H9 (cell line): ENCODE data around the gene LEO1. TPM values are rescaled to one million over a fixed set of nuclear protein-coding genes. Genes with fewer than 3 reads are reported as not detected.

ENCODE experiments used
- DNase-seq: peaks from one replicate; pipeline ENCODE4 v3.0.0-alpha.2; 2017
- H2AFZ ChIP-seq: one replicate; pipeline ENCODE4 v1.6.1; 2013; ENCODE audit warnings: mild to moderate bottlenecking, low read length, control low read depth, moderate library complexity
- H2AK5ac ChIP-seq: 2 replicates; pipeline ENCODE4 v1.6.1; 2013; ENCODE audit warnings: low read length, control low read depth, mixed read lengths; ENCODE audit not compliant: insufficient read length
- H2BK120ac ChIP-seq: one replicate; pipeline ENCODE4 v1.6.1; 2013; ENCODE audit warnings: low read depth, mild to moderate bottlenecking, low read length, control low read depth, inconsistent platforms; ENCODE audit not compliant: poor library complexity, severe bottlenecking
- H2BK12ac ChIP-seq: 2 replicates; pipeline ENCODE4 v1.6.1; 2013; ENCODE audit warnings: low read length, control low read depth, mixed read lengths, low read depth; ENCODE audit not compliant: insufficient read length
- H2BK15ac ChIP-seq: 2 replicates; pipeline ENCODE4 v1.6.1; 2013; ENCODE audit warnings: low read depth, low read length, control low read depth
- H2BK20ac ChIP-seq: one replicate; pipeline ENCODE4 v1.6.1; 2013; ENCODE audit warnings: low read depth, mild to moderate bottlenecking, low read length, control low read depth, inconsistent platforms; ENCODE audit not compliant: poor library complexity, severe bottlenecking
- H2BK5ac ChIP-seq: 2 replicates; pipeline ENCODE4 v1.6.1; 2013; ENCODE audit warnings: low read length, control low read depth, mixed read lengths; ENCODE audit not compliant: insufficient read length
- H3K14ac ChIP-seq: 2 replicates; pipeline ENCODE4 v1.6.1; 2013; ENCODE audit warnings: low read length, control low read depth; ENCODE audit not compliant: insufficient read depth
- H3K18ac ChIP-seq: 2 replicates; pipeline ENCODE4 v1.6.1; 2013; ENCODE audit warnings: low read depth, mild to moderate bottlenecking, mixed read lengths, low read length, control low read depth; ENCODE audit not compliant: insufficient read length
- H3K23ac ChIP-seq: 2 replicates; pipeline ENCODE4 v1.6.1; 2013; ENCODE audit warnings: low read length, control low read depth, mixed read lengths, low read depth; ENCODE audit not compliant: insufficient read length
- H3K23me2 ChIP-seq: 2 replicates; pipeline ENCODE4 v1.6.1; 2013; ENCODE audit warnings: low read depth, mild to moderate bottlenecking, mixed read lengths, low read length, control low read depth; ENCODE audit not compliant: insufficient read length, poor library complexity, severe bottlenecking
- H3K27ac ChIP-seq: 2 replicates; pipeline ENCODE4 v1.5.1; 2013; ENCODE audit warnings: low read length, control low read depth, mixed read lengths, low read depth; ENCODE audit not compliant: insufficient read length
- H3K27me3 ChIP-seq: 2 replicates; pipeline ENCODE4 v1.6.1; 2013; ENCODE audit warnings: low read length, control low read depth, inconsistent platforms; ENCODE audit not compliant: insufficient read depth
- H3K4ac ChIP-seq: 2 replicates; pipeline ENCODE4 v1.6.1; 2013; ENCODE audit warnings: low read depth, mild to moderate bottlenecking, control low read depth, inconsistent platforms, low read length, moderate library complexity
- H3K4me1 ChIP-seq: 2 replicates; pipeline ENCODE4 v1.6.1; 2013; ENCODE audit warnings: low read length, control low read depth, inconsistent platforms; ENCODE audit not compliant: insufficient read depth
- H3K4me2 ChIP-seq: 2 replicates; pipeline ENCODE4 v1.6.1; 2013; ENCODE audit warnings: low read length, control low read depth, mixed read lengths; ENCODE audit not compliant: insufficient read length, insufficient read depth
- H3K56ac ChIP-seq: 2 replicates; pipeline ENCODE4 v1.6.1; 2013; ENCODE audit warnings: low read depth, mild to moderate bottlenecking, mixed read lengths, low read length, control low read depth; ENCODE audit not compliant: insufficient read length
- H3K79me1 ChIP-seq: 2 replicates; pipeline ENCODE4 v1.6.1; 2013; ENCODE audit warnings: low read depth, mild to moderate bottlenecking, moderate library complexity, low read length, control low read depth, inconsistent platforms; ENCODE audit not compliant: insufficient read depth, poor library complexity, severe bottlenecking
- H3K79me2 ChIP-seq: 2 replicates; pipeline ENCODE4 v1.6.1; 2013; ENCODE audit warnings: low read length, control low read depth, inconsistent platforms; ENCODE audit not compliant: insufficient read depth
- H3K9ac ChIP-seq: 2 replicates; pipeline ENCODE4 v1.6.1; 2013; ENCODE audit warnings: low read length, control low read depth, mixed read lengths; ENCODE audit not compliant: insufficient read length; ENCODE audit errors: extremely low read depth
- H3K9me3 ChIP-seq: one replicate; pipeline ENCODE4 v1.6.1; 2013; ENCODE audit warnings: low read depth, low read length, inconsistent platforms; ENCODE audit not compliant: control insufficient read depth
- H3T11ph ChIP-seq: one replicate; pipeline ENCODE4 v1.6.1; 2013; ENCODE audit warnings: mild to moderate bottlenecking, low read length, control low read depth, inconsistent platforms
- H4K20me1 ChIP-seq: one replicate; pipeline ENCODE4 v1.6.1; 2013; ENCODE audit not compliant: control insufficient read depth, insufficient read length, insufficient read depth
- H4K5ac ChIP-seq: 2 replicates; pipeline ENCODE4 v1.6.1; 2013; ENCODE audit warnings: low read depth, mild to moderate bottlenecking, mixed read lengths, low read length, control low read depth; ENCODE audit not compliant: insufficient read length
- H4K8ac ChIP-seq: replicated peaks from 2 replicates; pipeline ENCODE4 v1.6.1; 2013; ENCODE audit warnings: low read length, control low read depth, mixed read lengths, low read depth; ENCODE audit not compliant: insufficient read length
- H4K91ac ChIP-seq: 2 replicates; pipeline ENCODE4 v1.6.1; 2013; ENCODE audit warnings: low read depth, mild to moderate bottlenecking, moderate library complexity, mixed read lengths, low read length, control low read depth; ENCODE audit not compliant: insufficient read length
- H3K27ac Mint-ChIP-seq, 3 experiments: 2 replicates in 2 of 3; 3 replicates in 1 of 3; pipeline ENCODE4 v1.8.0; 2020 to 2021; ENCODE audit warnings: mixed read lengths in 3 of 3, mild to moderate bottlenecking in 1 of 3, moderate library complexity in 1 of 3
- H3K27me3 Mint-ChIP-seq: 2 replicates; pipeline ENCODE4 v1.8.0; 2021; ENCODE audit warnings: low read depth, mild to moderate bottlenecking, moderate library complexity, mixed read lengths
- H3K36me3 Mint-ChIP-seq, 3 experiments: 2 replicates in 2 of 3; 3 replicates in 1 of 3; pipeline ENCODE4 v1.8.0; 2020 to 2021; ENCODE audit warnings: low read depth in 3 of 3, mixed read lengths in 3 of 3; ENCODE audit not compliant: insufficient read depth in 1 of 3
- H3K4me1 Mint-ChIP-seq, 2 experiments: 2 replicates each; pipeline ENCODE4 v1.8.0; 2020; ENCODE audit warnings: mixed read lengths in 2 of 2
- H3K4me3 Mint-ChIP-seq, 2 experiments: 2 replicates in 1 of 2; 3 replicates in 1 of 2; pipeline ENCODE4 v1.8.0; 2020 to 2021; ENCODE audit warnings: mild to moderate bottlenecking in 2 of 2, mixed read lengths in 2 of 2, moderate library complexity in 1 of 2
- H3K9me3 Mint-ChIP-seq, 2 experiments: 2 replicates in 1 of 2; 3 replicates in 1 of 2; pipeline ENCODE4 v1.8.0; 2020; ENCODE audit warnings: mild to moderate bottlenecking in 2 of 2, mixed read lengths in 2 of 2, moderate library complexity in 1 of 2
- WGBS: extraction: QIAGEN DNeasy Blood & Tissue Kit; methylation state at CpG from one replicate; pipeline ENCODE4 v1.1.7; 2013; ENCODE audit warnings: missing lambda C conversion rate, low lambda C conversion rate, mixed read lengths; ENCODE audit not compliant: insufficient read length; ENCODE audit errors: extremely low coverage; 5-methylcytosine and 5-hydroxymethylcytosine counted together
- total RNA-seq: library from RNA; stranded (reverse); gene quantifications from 2 replicates; pipeline ENCODE4 v1.2.1, GENCODE V29; 2021
- TF ChIP-seq, protein P1 (sequence below): fragments of 200-600 bp; sonication (generic); conservative IDR thresholded peaks from 3 replicates; pipeline ENCODE4 v1.8.0; 2021; ENCODE audit warnings: antibody characterized with exemption, mild to moderate bottlenecking

LEO1 gene
- total RNA-seq, 1 experiment from 2014 or later: 30.3 TPM

DNA sequence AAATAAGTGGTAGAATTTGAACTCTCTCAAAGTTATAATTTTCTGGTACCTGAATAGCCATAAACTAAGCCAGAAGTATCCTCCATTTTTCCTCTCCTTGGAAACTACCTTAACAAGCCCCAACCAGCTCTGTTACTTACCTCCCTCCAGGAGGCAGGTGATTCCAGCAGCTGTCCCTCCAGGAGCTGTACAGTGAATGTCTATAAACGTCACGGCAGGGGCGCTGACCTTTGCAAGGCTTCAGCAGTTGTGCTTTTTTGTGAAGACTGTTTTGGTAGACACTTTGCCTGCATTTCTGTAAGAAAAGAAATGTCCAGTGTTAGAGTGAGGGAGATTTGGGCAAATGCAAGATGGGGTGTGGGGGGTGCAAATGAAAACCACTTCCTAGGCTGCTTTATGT, 67.2 kb downstream of the LEO1 start:
- no peaks in the 10 kb centered on the region for H3K23me2 ChIP-seq
- no CpG with 5 or more reads among the region's 3 CpGs for WGBS
- no peak overlapping the region for H2BK12ac ChIP-seq
- TF ChIP-seq, protein P1, sequence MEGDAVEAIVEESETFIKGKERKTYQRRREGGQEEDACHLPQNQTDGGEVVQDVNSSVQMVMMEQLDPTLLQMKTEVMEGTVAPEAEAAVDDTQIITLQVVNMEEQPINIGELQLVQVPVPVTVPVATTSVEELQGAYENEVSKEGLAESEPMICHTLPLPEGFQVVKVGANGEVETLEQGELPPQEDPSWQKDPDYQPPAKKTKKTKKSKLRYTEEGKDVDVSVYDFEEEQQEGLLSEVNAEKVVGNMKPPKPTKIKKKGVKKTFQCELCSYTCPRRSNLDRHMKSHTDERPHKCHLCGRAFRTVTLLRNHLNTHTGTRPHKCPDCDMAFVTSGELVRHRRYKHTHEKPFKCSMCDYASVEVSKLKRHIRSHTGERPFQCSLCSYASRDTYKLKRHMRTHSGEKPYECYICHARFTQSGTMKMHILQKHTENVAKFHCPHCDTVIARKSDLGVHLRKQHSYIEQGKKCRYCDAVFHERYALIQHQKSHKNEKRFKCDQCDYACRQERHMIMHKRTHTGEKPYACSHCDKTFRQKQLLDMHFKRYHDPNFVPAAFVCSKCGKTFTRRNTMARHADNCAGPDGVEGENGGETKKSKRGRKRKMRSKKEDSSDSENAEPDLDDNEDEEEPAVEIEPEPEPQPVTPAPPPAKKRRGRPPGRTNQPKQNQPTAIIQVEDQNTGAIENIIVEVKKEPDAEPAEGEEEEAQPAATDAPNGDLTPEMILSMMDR: no peak
- Mint-ChIP-seq H3K27me3 (no peaks in the 10 kb centered on the region), H3K9me3 (no peaks in the 10 kb centered on the region), H3K36me3 (peaks cover 11 to 35% (median 30%) of the 10 kb centered on the region in 3 experiments; a peak in 5 of 7 replicates), H3K4me3 (no peak overlapping the region), H3K27ac (peak overlapping the region in 1 of 3 experiments; percentile 18; a peak in 2 of 7 replicates), H3K4me1 (peaks cover 0 to 10% of the 10 kb centered on the region in 2 experiments; a peak in 1 of 4 replicates)
- H2AK5ac ChIP-seq: no peak overlapping the region
- H3K4me2 ChIP-seq: no peak overlapping the region
- no peaks in the 10 kb centered on the region for H3K27me3 ChIP-seq
- no peak overlapping the region for H3K23ac ChIP-seq
- no peak overlapping the region for H2BK15ac ChIP-seq
- no peaks in the 10 kb centered on the region for H4K20me1 ChIP-seq
- no peaks in the 10 kb centered on the region for H3K79me1 ChIP-seq
- no peak overlapping the region for H4K5ac ChIP-seq
- no peaks in the 10 kb centered on the region for H3K4me1 ChIP-seq
- no peaks in the 10 kb centered on the region for H3K9me3 ChIP-seq
- H3K9ac ChIP-seq: no peak overlapping the region
- no peak overlapping the region for H3T11ph ChIP-seq
- no peak overlapping the region for H3K18ac ChIP-seq
- H4K91ac ChIP-seq: no peak overlapping the region
- H3K56ac ChIP-seq: no peak overlapping the region
- no peak overlapping the region for H2BK120ac ChIP-seq
- H2BK5ac ChIP-seq: no peak overlapping the region
- no peak overlapping the region for H3K4ac ChIP-seq
- no peak overlapping the region for H3K14ac ChIP-seq
- H2AFZ ChIP-seq: no peak overlapping the region
- no peaks in the 10 kb centered on the region for H3K79me2 ChIP-seq
- no peak overlapping the region for H4K8ac ChIP-seq
- DNase-seq: no peak
- no peak overlapping the region for H3K27ac ChIP-seq
- H2BK20ac ChIP-seq: no peak overlapping the region
